Measurements from ENCODE around the gene ERAL1. TPM values are rescaled to one million over a fixed set of nuclear protein-coding genes. Genes with fewer than 3 reads are reported as not detected.
A peak's percentile ranks its signal among the peaks of the same experiment; 100 is the strongest.

Gene ERAL1
- total and polyA plus RNA-seq, 2 of the 13 experiments (the other 11 are each of a cell fraction or from before 2014, with no cell fraction given) = 46.9 to 72.2 TPM

GRCh38 chr17:28901866-28902818 is 47.3 kb downstream of the ERAL1 start (continued):
- no peak for TF ChIP-seq GMEB2 (CRISPR knock-in tag; IDR thresholded peaks at IDR 0.05; ENCODE audit: low read depth)
- no peak for TF ChIP-seq JUND (CRISPR knock-in tag; IDR thresholded peaks at IDR 0.05)
- peak; percentile 40; the same call in 1 of the 2 replicates for TF ChIP-seq TSC22D2 (CRISPR knock-in tag; IDR thresholded peaks at IDR 0.05; ENCODE audit: borderline replicate concordance)
- no peak for TF ChIP-seq MED1 (CRISPR knock-in tag; IDR thresholded peaks at IDR 0.05)
- no peak for TF ChIP-seq IKZF5 (CRISPR knock-in tag; IDR thresholded peaks at IDR 0.05)
- TF ChIP-seq E2F5 (CRISPR knock-in tag; conservative IDR thresholded peaks at IDR 0.05) = 0 out of 2 replicates have a peak, but pooled peaks have one; percentile 16
- TF ChIP-seq ARID2 (CRISPR knock-in tag; IDR thresholded peaks at IDR 0.05; ENCODE audit: borderline replicate concordance) = 0 out of 2 replicates have a peak, but pooled peaks have one; percentile 37
- no peak for TF ChIP-seq THAP9 (CRISPR knock-in tag; IDR thresholded peaks at IDR 0.05; ENCODE audit: borderline replicate concordance)
- no peak for TF ChIP-seq STAT5B (CRISPR knock-in tag; IDR thresholded peaks at IDR 0.05)
- TF ChIP-seq MED13 (CRISPR knock-in tag; IDR thresholded peaks at IDR 0.05) = no peak
- no peak for TF ChIP-seq CREB3 (CRISPR knock-in tag; IDR thresholded peaks at IDR 0.05)
- no peak for TF ChIP-seq NFYC (CRISPR knock-in tag; IDR thresholded peaks at IDR 0.05)
- no peak for TF ChIP-seq PRPF4 (IDR thresholded peaks at IDR 0.05; ENCODE audit: low read depth, low read length, poor library complexity, severe bottlenecking)
- no peak for TF ChIP-seq NKX3-1 (CRISPR knock-in tag; IDR thresholded peaks at IDR 0.05)
- TF ChIP-seq HNF4G (IDR thresholded peaks at IDR 0.05; ENCODE audit: borderline replicate concordance, low read depth, low read length) = no peak
- TF ChIP-seq HNF4G (CRISPR knock-in tag; IDR thresholded peaks at IDR 0.05; ENCODE audit: borderline replicate concordance, low read depth) = no peak
- TF ChIP-seq ZNF3 (CRISPR knock-in tag; IDR thresholded peaks at IDR 0.05) = no peak
- no peak for TF ChIP-seq CEBPG (CRISPR knock-in tag; IDR thresholded peaks at IDR 0.05)
- TF ChIP-seq ZNF333 (CRISPR knock-in tag; IDR thresholded peaks at IDR 0.05; ENCODE audit: borderline replicate concordance) = no peak
- TF ChIP-seq MNT (IDR thresholded peaks at IDR 0.05) = no peak

Data from HepG2 (cell line).